ENCODE measurements around the gene EIF4E2.

EIF4E2 gene

GRCh38 chr2:232539298-232540231 lies 10.9 kb upstream of the EIF4E2 start, which contains the start of gene CHRNG:
TSS of gene CHRNG (plus strand) at chr2:232539692. CDS start at chr2:232539748, 56 bp downstream.
- no peak for DNase-seq

- no peak for DNase-seq
Measured at GRCh38 chr2:232540441-232541041, 9.9 kb upstream of the EIF4E2 start.

- DNase-seq: peak; percentile 72
Measured at GRCh38 chr2:232541195-232541960, 9.1 kb upstream of the EIF4E2 start.

- no peak for DNase-seq
Measured at GRCh38 chr2:232541961-232542714, 8.4 kb upstream of the EIF4E2 start.

- no peak for DNase-seq
Measured at GRCh38 chr2:232542715-232543467, 7.6 kb upstream of the EIF4E2 start.

GRCh38 chr2:232543491-232543890 lies 7.0 kb upstream of the EIF4E2 start:
- no peak for DNase-seq

- DNase-seq: no peak
Measured at GRCh38 chr2:232543928-232544631, 6.4 kb upstream of the EIF4E2 start.

GRCh38 chr2:232544674-232545073 lies 5.8 kb upstream of the EIF4E2 start:
- DNase-seq: no peak

- no peak for DNase-seq
Measured at GRCh38 chr2:232545511-232546375, 4.7 kb upstream of the EIF4E2 start.

GRCh38 chr2:232547991-232548390 lies 2.5 kb upstream of the EIF4E2 start:
- DNase-seq: no peak

GRCh38 chr2:232549655-232550353 lies 685 bp upstream of the EIF4E2 start:
- DNase-seq: peak; percentile 31

GRCh38 chr2:232551250-232551638 lies 755 bp downstream of the EIF4E2 start:
- DNase-seq: peak; percentile 30

- no peak for DNase-seq
Measured at GRCh38 chr2:232551776-232552175, 1.3 kb downstream of the EIF4E2 start.

- DNase-seq: no peak
Measured at GRCh38 chr2:232556426-232556825, 5.9 kb downstream of the EIF4E2 start.

- DNase-seq: no peak
Measured at GRCh38 chr2:232562515-232563151, 12.1 kb downstream of the EIF4E2 start.

GRCh38 chr2:232563580-232563979 lies 13.1 kb downstream of the EIF4E2 start:
- no peak for DNase-seq

- peak; percentile 56 for DNase-seq
Measured at GRCh38 chr2:232567721-232568120, 17.2 kb downstream of the EIF4E2 start.

GRCh38 chr2:232568161-232568560 lies 17.7 kb downstream of the EIF4E2 start:
- peak; percentile 89 for DNase-seq

- no peak for DNase-seq
Measured at GRCh38 chr2:232569541-232569940, 19.1 kb downstream of the EIF4E2 start.

Data from hematopoietic multipotent progenitor cell treated with erythropoietin and hydrocortisone succinate and interleukin-3 and kit ligand, for 8 days (in vitro differentiated cells).